Activated naive CD8-positive, alpha-beta T cell (primary cell): ENCODE results near the gene CALML3.

Source experiments
- H3K27ac Mint-ChIP-seq: one replicate; pipeline ENCODE4 v1.8.0; 2021; ENCODE audit warnings: mixed read lengths
- H3K27me3 Mint-ChIP-seq: one replicate; pipeline ENCODE4 v1.8.0; 2021; ENCODE audit warnings: mixed read lengths
- H3K36me3 Mint-ChIP-seq: one replicate; pipeline ENCODE4 v1.8.0; 2021; ENCODE audit warnings: mixed read lengths
- H3K4me1 Mint-ChIP-seq: one replicate; pipeline ENCODE4 v1.8.0; 2021; ENCODE audit warnings: low read depth, mixed read lengths
- H3K4me3 Mint-ChIP-seq: one replicate; pipeline ENCODE4 v1.8.0; 2021; ENCODE audit warnings: mild to moderate bottlenecking, mixed read lengths
- H3K9me3 Mint-ChIP-seq: one replicate; pipeline ENCODE4 v1.8.0; 2021; ENCODE audit warnings: low read depth, mixed read lengths

CALML3 gene

DNA sequence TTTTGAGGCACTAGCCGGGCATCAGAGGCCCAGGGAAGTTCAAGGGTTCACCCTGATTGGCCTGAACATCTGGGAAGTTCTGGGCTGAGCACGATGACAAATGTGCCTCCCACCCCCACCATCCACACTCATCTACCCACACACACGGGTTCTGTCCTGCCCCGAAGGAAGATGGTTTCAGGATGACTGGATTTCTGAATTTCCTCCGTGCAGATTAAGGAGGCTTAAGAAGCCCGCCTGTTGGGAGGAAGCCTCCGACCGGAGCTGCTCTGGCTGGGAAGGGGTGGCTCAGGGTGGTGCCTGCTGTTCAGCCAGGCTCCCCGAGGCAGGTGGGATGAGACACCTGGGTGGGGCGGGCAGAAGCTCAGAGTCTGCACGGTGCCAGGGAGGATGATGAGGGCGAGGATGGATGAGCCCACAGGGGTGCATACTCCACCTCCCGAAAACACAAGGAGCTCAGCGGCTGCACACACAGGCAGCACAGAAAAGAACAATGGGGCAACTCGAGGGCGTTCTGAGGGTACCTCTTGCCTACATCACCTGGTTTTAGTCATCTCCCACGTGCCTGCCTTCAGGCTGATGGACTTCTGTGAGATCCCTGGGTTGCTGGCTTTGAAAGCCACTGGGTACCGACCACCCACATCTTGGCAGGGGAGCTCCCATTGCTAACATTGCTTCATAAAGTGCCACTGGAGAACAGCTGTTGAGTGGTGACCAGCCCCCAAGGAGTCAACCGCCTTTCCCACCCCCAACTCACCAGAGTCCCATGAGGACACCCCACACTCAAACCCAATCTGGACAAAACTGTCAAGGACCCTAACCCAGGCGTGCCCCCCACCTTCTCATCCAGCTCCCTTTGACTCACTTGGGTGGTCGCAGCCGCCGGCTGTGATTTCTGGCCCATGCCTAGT, 41.2 kb downstream of the CALML3 start:
- H3K9me3 Mint-ChIP-seq = no peaks in the 10 kb centered on the region
- no peak overlapping the region for H3K4me3 Mint-ChIP-seq
- peaks cover 26% of the 10 kb centered on the region for H3K4me1 Mint-ChIP-seq
- no peaks in the 10 kb centered on the region for H3K27me3 Mint-ChIP-seq
- H3K36me3 Mint-ChIP-seq = no peaks in the 10 kb centered on the region
- no peak overlapping the region for H3K27ac Mint-ChIP-seq

DNA sequence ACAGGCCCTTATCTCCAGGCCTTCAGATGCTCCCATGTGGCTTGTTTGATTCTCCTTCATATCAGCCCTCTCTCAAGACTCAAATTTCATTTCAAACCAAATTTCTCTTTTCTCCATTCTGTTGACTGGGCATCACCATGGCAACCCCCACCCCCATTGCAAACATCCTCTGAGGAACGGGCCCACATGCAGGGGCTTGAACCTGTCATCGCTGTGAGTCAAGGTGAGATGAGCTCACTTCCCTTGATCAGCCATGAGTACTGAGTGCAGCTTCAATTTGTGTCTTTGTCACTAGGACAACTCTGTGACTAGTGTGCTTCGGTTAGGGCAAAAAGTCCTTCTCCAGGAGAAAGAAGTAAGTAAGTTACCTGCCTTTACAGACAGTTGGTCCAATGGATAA, 41.9 kb downstream of the CALML3 start:
- Mint-ChIP-seq H3K9me3 (no peaks in the 10 kb centered on the region), H3K27me3 (no peaks in the 10 kb centered on the region), H3K36me3 (no peaks in the 10 kb centered on the region), H3K4me3 (no peak overlapping the region), H3K27ac (no peak overlapping the region), H3K4me1 (peaks cover 26% of the 10 kb centered on the region)

DNA sequence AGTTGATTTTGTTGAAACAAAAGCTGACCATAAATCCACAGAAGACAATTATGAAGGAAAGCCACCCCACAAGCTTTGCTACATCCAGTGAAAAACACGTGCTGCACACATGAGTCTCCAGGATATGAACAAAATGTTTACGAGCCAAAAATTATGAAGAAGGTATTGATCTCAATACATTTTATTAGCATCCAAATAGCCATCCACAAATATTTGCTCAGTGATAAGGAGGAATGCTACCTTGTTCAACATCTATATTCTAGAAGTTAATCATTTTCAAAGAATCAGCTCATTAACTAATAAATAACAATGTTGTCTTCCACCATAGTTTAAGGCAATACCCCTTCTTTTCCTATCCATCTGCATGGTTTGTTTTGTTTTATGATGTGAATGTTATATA, 42.7 kb downstream of the CALML3 start:
- Mint-ChIP-seq H3K36me3 (no peaks in the 10 kb centered on the region), H3K27ac (no peak overlapping the region), H3K27me3 (no peaks in the 10 kb centered on the region), H3K9me3 (no peaks in the 10 kb centered on the region), H3K4me3 (no peak overlapping the region), H3K4me1 (peaks cover 26% of the 10 kb centered on the region)

DNA sequence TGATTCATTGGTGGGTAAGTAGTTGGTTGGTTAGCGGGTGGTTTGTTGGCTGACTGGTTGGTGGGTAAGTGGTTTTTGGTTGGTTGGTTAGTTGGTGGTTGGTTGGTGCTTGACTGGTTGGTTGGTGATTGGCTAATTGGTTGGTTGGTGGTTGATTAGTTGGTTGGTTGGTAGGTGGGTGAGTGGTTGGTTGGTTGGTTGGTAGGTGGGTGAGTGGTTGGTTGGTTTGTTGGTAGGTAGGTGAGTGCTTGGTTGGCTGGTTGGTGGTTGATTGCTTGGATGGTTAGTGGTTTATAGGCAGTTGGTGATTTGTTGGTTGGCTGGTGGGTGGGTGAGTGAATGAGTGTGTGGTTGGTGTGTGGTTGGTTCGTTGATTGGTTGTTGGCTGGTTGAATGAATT, 44.2 kb downstream of the CALML3 start:
- no peaks in the 10 kb centered on the region for H3K9me3 Mint-ChIP-seq
- no peaks in the 10 kb centered on the region for H3K36me3 Mint-ChIP-seq
- no peak overlapping the region for H3K4me3 Mint-ChIP-seq
- H3K27ac Mint-ChIP-seq = no peak overlapping the region
- no peaks in the 10 kb centered on the region for H3K27me3 Mint-ChIP-seq
- peaks cover 22% of the 10 kb centered on the region for H3K4me1 Mint-ChIP-seq

DNA sequence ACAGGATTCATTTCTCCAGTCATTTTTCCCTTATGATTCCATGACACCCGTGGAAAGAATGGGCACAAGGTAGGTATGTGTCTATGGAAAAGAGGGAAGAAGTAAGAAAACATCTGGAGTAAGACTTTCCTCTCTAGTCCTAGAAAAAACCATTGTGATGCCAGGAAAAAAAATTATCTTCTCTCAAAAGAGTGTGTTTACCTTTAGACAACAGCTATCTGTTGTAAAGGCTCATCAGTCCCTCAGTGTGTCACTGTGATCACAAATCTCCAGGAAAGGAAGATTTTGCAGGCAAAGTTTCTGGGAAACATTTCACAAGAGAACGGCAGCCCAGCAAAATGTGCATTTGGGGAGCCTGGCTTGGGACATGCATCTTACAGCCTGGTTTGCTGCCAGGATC, 44.8 kb downstream of the CALML3 start:
- Mint-ChIP-seq H3K4me3 (no peak overlapping the region), H3K27ac (no peak overlapping the region)

DNA sequence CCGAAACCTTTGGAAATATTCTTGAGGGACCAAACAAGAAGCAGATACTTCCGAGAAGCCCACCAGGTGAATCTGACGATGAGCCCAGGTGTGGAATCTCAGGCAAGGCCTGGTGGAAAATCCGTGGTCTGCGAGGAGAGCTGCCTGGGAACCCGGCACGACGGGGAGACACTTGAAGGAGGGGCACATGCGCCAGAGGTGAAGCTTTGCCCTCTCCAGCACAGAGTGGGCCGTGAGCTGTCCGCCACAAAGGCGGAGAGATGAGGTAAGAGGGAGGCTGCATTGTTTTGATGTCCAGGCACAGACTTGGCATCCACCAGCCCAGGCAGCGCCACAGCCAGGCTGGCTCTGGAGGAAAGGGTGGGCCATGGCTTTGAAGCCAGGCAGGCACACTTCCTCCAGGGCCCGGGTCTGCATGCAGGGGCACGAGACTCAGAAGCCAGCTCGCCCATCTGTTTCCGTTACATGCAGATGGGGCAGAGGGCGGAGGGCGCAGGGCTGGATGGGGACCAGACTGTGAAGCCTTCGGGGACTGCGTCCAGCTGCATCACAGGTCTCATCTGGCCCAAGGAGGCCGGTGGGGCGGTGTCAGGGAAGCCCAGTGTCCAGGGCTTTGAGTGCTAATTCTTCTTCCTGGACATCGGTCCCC, 45.4 kb downstream of the CALML3 start:
- H3K4me1 Mint-ChIP-seq = peaks cover 11% of the 10 kb centered on the region
- no peak overlapping the region for H3K4me3 Mint-ChIP-seq
- no peak overlapping the region for H3K27ac Mint-ChIP-seq
- no peaks in the 10 kb centered on the region for H3K36me3 Mint-ChIP-seq
- no peaks in the 10 kb centered on the region for H3K9me3 Mint-ChIP-seq
- H3K27me3 Mint-ChIP-seq = no peaks in the 10 kb centered on the region

More for the DNA sequence above, 44.8 kb downstream of the CALML3 start:
- H3K9me3 Mint-ChIP-seq = no peaks in the 10 kb centered on the region
- no peaks in the 10 kb centered on the region for H3K27me3 Mint-ChIP-seq
- H3K36me3 Mint-ChIP-seq = no peaks in the 10 kb centered on the region
- peaks cover 16% of the 10 kb centered on the region for H3K4me1 Mint-ChIP-seq

DNA sequence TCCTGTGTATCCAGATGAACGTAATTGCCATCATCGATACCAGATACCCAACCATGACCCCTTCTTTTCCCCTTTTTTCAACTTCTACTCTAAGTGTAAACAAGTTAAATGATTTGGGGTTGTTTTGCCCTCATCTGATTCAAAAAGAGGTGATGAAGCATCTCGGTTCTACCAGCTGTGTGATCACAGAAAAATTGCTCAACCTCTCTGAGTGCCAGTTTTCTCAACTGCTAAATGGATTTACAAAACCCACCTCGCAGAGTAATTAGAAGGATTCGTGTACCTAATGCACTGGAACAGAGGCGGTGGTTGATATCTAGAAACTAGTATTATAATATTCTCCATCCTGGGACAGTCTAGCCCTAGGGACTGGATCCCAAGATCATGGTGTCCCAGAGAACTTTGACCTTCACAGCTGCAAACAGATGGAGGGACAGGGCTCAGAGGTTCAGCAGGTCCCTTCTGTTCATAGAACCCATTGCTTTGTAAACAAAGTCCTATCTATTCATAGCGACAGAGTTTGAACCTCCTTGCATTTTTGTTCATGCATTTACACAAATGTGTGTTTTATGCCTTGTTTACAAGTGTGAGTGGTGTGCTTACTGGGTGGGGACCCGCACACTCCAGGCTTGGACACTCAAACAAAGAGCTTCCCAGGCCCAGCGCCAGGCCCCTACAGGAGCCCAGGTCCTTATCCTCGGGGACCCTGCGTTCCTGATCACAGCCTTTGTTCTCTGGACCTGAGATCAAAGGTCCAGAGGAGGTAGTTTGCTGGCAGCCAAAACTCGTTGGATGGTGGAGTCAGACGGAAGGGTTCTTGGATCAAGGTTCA, 46.4 kb downstream of the CALML3 start:
- no peaks in the 10 kb centered on the region for H3K36me3 Mint-ChIP-seq
- H3K4me3 Mint-ChIP-seq = no peak overlapping the region
- no peaks in the 10 kb centered on the region for H3K9me3 Mint-ChIP-seq
- peaks cover 6% of the 10 kb centered on the region for H3K4me1 Mint-ChIP-seq
- no peaks in the 10 kb centered on the region for H3K27me3 Mint-ChIP-seq
- no peak overlapping the region for H3K27ac Mint-ChIP-seq

DNA sequence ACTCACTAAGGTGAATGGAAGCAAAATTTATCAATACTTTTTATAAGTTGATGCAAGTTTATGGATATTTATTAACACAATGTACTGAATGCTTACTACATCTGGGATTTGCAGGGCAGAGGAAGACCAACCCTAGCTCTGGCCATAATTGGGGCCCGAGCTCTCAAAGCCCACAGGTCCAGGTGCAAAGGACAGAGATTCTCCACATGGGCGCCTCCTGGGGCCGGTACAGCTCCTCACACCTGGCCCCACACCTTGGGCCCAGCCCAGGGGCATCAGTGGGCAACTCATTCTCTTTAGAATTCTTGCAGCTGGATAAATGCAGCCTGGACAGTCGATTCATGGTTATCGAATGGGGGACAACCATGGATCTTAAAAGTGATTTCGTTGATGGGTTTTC, 47.1 kb downstream of the CALML3 start:
- Mint-ChIP-seq H3K27ac (no peak overlapping the region), H3K36me3 (no peaks in the 10 kb centered on the region), H3K4me1 (peaks cover under 1% of the 10 kb centered on the region), H3K27me3 (no peaks in the 10 kb centered on the region), H3K9me3 (no peaks in the 10 kb centered on the region), H3K4me3 (no peak overlapping the region)

DNA sequence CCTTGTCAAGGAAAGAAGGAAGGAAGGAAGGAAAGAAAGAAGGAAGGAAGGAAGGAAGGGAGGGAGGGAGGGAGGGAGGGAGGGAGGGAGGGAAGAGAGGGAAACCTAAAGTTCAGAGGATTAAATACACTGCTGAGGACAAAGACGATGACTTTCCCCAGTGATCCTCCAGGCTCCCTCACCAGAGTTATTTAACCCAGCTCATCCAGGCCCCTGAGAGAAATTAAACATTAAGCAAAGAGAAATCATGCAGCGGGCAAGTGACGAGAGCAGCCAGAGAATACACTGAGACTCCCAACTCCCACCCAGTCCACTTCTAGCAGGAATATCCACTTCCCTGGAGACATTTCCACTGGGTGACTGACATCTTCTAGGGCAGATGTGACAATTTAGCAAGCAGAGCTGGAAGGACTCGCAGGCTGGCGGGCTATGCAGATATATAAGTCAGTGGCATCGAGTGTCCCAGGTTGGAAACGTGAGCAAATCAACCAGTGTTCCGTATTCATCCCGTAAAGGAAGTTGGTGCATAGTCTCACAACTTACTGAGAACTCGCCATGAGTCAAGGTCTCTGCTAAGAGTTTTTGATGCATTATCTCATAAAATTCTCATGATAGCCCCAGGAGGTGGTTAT, 48.7 kb downstream of the CALML3 start:
- no peaks in the 10 kb centered on the region for H3K4me1 Mint-ChIP-seq
- no peak overlapping the region for H3K27ac Mint-ChIP-seq
- H3K36me3 Mint-ChIP-seq = no peaks in the 10 kb centered on the region
- no peaks in the 10 kb centered on the region for H3K27me3 Mint-ChIP-seq
- no peaks in the 10 kb centered on the region for H3K9me3 Mint-ChIP-seq
- H3K4me3 Mint-ChIP-seq = no peak overlapping the region

DNA sequence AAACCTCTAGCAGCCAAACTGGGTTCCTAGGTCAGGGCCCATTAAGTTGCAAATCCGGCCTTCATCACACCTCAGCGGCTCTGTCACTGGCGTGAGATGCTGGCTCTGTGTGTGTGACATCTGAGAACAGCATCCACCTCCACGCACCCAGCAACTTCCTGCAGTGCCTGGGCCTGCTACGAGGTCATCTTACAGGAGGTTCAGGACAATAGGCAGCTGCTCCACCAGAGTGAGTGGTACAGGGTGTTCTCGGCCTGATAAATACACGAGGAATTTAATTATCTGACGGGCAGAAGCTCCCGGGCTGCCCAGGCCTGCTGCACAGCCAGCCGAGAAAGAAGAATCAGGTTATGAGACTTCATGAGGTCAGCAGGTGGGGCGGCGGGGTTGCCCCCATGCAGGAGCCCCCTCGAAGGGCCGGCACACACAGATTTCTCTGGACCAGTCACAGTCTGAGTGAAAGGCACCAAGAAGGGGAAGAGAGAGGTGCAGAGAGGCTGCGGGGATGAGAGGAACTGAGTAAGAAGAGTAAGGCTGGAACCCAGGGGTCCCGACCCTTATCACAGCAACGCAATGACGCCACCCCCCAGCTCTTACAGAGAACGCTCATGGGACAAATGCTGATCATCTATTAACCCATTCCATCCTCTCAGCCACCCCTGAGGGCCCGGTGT, 49.3 kb downstream of the CALML3 start:
- Mint-ChIP-seq H3K4me1 (no peaks in the 10 kb centered on the region), H3K27ac (no peak overlapping the region), H3K27me3 (no peaks in the 10 kb centered on the region), H3K36me3 (no peaks in the 10 kb centered on the region), H3K9me3 (no peaks in the 10 kb centered on the region), H3K4me3 (no peak overlapping the region)

DNA sequence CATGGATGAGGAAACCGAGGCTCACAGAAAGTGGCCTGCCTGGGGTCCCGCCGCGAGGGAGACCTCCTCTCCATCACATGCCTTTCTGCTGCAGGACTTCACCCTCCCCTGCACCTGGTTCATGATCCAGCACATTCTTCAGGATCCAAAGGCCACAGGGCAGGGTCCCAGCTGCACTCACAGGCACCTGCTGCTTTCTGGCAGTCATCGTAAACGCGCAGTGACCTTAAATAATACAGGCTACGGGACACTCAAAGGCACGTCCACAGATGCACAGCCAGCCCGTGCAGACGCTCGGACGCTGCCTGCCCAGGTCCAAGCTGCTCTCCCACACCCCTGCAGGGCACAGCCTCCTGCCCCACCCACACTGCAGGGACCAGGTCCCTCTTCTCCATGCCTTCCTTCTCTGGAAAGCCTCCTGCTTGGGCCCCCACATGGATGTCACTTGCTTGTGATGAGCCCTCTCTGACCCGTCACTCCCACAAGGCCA, 49.9 kb downstream of the CALML3 start:
- Mint-ChIP-seq H3K4me3 (no peak overlapping the region), H3K36me3 (no peaks in the 10 kb centered on the region), H3K27me3 (no peaks in the 10 kb centered on the region), H3K4me1 (no peaks in the 10 kb centered on the region), H3K9me3 (no peaks in the 10 kb centered on the region), H3K27ac (no peak overlapping the region)

DNA sequence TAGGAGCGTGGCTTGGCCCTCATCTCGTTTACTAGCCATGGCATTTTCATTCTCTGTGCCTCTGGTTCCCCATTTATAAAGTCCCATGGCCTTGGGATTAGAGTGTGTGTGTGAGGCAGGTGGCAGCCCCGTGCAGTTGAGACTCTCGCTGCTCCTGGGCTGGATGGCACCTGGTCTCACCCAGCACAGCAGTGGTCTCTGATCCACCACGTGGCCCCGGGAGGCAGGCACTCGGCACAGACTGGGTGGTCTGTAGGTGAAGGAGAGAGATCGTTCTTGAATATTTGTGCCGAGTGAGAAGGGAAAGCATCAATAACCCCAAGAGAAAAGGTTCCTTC, 50.4 kb downstream of the CALML3 start:
- Mint-ChIP-seq H3K4me1 (no peaks in the 10 kb centered on the region), H3K27ac (no peak overlapping the region), H3K36me3 (no peaks in the 10 kb centered on the region), H3K4me3 (no peak overlapping the region), H3K9me3 (no peaks in the 10 kb centered on the region), H3K27me3 (no peaks in the 10 kb centered on the region)

DNA sequence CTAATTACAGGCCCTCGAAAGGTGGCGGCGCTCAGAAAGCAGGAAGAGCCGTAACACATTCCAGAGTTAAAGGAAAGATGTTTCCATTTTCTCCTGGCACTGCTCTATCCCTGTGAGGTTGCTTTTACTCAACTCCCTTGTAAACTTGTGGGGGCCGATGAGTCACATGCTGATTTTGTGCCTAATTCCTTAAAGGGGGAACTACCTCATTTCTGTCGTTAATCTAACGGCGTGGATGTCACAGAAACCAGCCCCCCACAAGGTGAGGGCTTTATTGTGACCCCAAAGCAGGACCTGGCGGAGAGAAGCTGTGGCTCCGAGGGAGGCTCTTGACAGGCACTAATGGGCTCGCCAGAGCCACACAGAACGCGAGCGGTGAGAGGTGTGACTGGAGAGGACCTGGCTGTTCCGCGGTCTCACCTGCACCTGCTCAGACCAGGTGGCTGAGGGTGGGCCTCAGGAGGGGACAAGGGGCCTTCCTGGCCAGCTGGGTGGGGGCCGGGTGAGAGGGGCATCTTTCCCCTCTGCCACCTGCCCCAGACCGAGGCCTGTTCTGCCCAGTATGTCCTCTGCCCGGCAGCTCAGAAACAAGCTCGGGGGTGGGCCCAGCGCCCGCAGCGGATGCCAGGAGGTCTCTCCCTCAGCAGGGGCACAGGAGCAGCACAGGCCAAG, 50.9 kb downstream of the CALML3 start:
- Mint-ChIP-seq H3K4me1 (no peaks in the 10 kb centered on the region), H3K36me3 (no peaks in the 10 kb centered on the region), H3K9me3 (no peaks in the 10 kb centered on the region), H3K4me3 (no peak overlapping the region), H3K27me3 (no peaks in the 10 kb centered on the region), H3K27ac (no peak overlapping the region)
